Pons (tissue), 1 donor: Measurements from ENCODE around the gene SSBP1.
"Not testable (repeated sequence)": the region's sequence is repeated elsewhere in the genome, so short reads cannot be mapped to it uniquely, and the experiment has no call there.

Source experiments
- DNase-seq: peaks from one replicate; pipeline ENCODE4 v3.0.0-alpha.2; 2016; ENCODE audit warnings: low spot score

SSBP1 gene

DNA sequence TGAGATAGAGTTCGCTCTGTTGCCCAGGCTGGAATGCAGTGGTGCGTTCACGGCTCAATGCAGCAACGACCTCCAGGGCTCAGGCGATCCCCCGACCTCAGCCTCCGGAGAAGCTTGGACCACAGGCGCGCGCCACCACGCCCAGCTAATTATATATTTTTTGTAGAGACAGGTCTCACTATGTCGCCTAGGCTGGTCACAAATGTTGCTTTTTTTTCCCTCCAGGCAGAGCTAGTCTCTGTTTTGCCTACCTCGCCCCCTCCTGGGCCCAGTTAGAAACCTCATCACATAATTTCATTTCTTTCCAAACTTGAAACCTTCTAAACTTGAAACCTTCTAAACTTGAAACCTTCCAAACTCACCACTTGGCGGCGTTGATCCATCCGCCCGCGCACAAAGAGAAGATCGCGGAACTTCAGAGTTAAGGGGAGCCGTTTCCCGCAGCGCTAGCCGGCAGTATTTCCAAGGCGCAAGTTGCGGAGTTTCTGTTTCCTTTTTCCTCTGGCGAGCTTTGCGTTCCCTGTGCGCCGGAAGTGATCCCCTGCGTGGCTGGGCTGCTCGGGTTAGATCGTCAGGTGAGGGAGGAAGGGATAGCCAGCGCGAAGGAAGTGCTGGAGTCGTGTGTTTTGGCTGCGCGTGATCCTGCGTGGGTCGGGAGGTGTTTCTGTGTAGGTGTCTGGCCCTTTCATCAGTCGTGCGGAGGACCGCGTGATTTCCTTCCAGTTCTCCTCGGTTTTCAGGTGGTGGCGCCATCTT is at the start of gene SSBP1:
Gene SSBP1 (plus strand): TSS at position 523 of the 756 bp plus-strand sequence. CDS start 809 bp downstream, outside the sequence.
- peak; percentile 96 for DNase-seq

- DNase-seq = not testable (repeated sequence)
These were observed 48.9 kb upstream of the SSBP1 start for GRCh38 chr7:141689072-141689825.

DNA sequence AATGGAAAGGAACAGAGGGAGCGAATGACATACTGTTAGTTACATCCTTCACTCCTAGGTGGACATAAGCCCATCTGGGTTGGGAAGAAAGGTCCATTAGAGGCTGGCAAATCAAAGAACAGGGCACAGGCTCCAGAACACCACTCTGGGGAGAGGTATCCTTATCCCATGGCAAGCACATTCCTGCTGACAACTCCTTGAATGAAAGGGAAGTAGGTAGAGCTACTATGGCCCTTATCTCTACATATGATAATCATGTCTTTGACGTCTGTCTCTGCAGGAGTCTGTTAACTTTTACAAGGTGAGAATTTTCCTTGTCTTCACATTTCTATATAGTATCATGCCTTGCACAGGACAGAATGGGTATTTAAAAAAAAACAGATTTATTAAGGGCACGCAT is 46.6 kb upstream of the SSBP1 start:
- no peak for DNase-seq

GRCh38 chr7:141691961-141692360 is 46.2 kb upstream of the SSBP1 start:
- DNase-seq = no peak

GRCh38 chr7:141693082-141693481 is 45.1 kb upstream of the SSBP1 start:
- DNase-seq = no peak

DNA sequence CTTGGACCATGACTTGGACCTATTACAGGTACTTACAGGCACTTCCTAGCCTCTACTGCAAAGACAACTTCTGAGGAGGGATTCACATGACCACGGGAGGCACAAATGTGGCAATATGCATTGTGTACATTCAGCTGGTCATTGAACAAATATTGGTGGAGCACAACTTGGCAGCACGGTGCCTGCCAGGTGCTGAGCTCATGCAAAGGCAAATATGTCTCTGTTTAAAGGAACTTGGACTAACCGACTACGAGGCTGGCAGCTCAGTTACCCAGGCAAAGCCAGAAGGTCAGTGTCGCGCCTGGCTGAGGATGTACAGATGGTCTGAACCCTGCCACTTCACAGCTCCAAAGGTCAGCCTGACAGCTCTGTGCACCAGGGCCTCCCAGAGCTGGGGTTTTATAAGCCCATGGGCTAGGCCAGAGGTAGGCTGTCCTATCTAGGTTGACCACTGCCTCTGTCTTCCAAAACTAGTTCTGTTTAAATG is 42.3 kb upstream of the SSBP1 start:
- no peak for DNase-seq

GRCh38 chr7:141696348-141696747 is 41.8 kb upstream of the SSBP1 start:
- DNase-seq = no peak

GRCh38 chr7:141697211-141697871 is 40.8 kb upstream of the SSBP1 start:
- DNase-seq = peak; percentile 84

DNA sequence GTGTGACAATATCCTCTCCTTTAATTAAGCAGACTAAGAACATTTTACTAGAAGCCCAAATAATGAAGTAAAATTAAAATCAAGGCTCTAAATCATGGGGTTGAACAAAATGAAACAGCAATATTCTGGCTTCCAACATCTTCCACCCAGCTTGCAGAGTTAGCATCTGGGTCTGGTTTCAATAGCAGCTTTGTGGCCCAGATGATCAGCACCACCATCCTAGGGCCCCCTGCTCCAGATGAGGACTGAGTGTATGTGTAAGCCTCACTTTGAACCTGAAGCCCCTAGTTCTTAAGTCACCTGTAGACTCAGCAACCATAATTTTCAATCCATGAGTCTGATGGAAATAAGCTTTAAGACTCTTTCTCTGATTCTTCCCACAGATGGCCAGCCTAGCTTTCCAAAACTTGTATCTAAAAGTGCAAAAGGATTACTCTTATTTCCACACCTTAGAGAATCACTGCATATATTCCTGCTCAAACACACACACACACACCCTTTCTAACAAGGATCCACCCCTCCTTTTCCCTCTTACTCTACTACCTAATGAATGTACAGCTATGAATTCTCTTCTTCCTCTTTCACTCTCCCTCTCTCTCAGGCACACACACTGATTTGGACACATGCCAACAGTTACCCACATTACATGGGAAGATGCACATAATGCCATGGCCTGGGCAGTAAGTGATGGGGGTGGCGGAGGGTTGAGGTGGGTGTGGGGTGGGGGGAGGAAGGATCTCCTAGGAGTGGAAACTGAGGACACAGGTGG is 39.7 kb upstream of the SSBP1 start:
- peak; percentile 57 for DNase-seq

DNA sequence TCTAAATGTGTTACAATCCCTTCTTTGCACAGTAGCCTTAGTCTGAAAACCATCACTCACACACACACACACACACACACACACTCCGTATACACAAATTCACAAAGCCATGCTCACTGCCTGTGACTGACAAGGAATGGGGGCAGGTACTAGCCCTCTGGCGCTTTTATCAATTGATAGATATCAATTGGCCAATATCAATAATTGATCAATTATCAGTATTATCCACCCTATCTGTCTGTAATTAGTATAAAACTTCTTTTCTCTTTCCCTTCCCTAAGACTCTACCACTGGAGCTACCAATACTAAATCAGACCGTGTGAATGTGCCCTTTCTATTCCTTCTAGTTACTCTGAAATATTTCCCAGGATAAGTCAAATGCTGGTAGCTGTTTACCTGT is 38.3 kb upstream of the SSBP1 start:
- DNase-seq = no peak

DNA sequence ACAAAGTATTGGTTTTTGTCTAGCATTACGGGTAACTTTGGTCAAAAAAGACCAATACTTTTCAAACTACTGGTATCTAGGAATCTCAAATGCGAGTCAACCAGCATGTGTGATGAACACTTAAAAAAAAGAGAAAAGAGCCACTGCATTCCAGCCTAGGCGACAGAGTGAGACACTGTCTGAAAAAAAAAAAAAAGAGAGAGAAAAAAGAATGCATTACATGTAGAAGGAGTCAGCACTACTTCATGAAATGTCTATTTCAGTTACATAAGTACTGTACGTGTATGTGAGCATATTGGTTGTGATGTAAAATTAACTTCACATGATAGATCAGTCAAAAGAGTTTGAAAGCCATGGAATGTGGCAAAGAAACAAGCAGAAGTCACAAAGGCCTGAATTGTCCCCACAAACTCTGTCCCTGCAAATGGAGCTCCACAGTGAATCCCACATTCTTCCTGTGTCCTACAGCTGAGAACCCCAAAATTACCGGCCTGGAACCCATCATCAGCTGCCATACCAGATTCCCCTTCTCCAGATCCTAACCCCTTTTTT is 37.8 kb upstream of the SSBP1 start:
- peak; percentile 76 for DNase-seq

DNA sequence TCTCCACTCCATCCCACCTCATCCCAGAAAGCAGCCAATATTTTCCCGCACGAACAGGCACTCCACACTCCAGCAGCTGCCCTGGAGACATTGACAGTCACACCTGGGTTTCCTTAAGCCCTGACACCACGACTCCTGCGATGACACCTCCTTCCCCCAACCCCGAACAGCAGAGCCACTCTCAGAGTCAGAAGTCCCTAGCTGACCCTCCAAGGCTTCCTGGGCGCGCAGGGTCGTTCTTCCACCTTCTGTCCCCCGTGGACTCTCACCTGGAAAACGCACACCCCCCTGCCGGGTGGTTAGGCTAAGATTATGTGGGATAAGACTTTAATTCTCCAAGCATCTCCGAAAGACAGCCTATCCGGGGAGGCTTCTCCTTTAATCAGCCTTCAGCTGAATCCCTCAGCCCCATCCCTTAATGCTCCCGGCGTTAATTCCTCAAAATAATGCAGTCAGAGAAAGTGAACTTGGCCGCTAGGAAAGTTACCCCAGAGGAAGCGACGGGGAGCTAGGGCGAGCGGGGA is 37.2 kb upstream of the SSBP1 start:
- DNase-seq = peak; percentile 35

GRCh38 chr7:141701489-141702046 is 36.6 kb upstream of the SSBP1 start:
- DNase-seq = peak; percentile 49

- DNase-seq = peak; percentile 21
These were observed 36.1 kb upstream of the SSBP1 start, which contains the start of gene DENND11 for GRCh38 chr7:141702047-141702567. TSS of gene DENND11 (minus strand) at chr7:141702166. CDS start at chr7:141702153, 13 bp downstream.

DNA sequence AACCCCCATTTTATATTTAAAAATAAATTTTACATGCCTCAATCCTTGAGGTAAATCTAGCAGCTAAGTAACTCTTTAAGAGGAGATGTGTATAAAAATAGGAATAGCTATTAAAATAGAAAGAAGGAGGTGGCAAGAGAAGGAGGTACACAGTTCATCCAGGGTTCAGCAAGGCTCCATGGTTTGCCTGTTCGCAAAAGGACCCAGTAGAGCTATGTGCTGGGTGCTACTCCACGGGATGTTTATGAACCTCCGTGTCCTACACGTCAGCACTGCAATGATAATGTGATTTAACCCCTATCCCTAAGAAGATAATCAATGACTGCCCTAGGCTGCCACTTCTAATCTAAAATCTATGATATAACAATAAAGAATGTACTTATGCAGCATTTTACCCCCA is 35.3 kb upstream of the SSBP1 start:
- DNase-seq = no peak

DNA sequence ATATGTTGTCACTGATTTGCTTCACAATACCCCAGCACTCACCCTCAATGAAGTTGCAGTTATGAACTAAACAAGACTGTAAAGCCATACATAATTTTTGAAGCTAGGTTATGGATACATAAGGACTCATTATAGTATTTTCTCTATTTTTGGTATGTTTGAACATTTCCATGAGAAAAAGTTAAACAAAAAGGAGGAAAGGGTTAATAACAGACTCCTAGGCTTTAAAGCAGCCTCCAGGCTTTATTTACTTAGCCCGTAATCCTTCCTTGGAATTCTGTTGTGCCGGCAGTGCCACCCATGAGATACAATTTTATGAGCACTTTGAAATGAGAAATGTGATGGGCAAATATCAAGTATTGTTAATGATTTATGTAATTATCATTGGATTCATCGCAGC is 34.0 kb upstream of the SSBP1 start:
- no peak for DNase-seq

GRCh38 chr7:141704741-141705140 is 33.4 kb upstream of the SSBP1 start:
- no peak for DNase-seq

DNA sequence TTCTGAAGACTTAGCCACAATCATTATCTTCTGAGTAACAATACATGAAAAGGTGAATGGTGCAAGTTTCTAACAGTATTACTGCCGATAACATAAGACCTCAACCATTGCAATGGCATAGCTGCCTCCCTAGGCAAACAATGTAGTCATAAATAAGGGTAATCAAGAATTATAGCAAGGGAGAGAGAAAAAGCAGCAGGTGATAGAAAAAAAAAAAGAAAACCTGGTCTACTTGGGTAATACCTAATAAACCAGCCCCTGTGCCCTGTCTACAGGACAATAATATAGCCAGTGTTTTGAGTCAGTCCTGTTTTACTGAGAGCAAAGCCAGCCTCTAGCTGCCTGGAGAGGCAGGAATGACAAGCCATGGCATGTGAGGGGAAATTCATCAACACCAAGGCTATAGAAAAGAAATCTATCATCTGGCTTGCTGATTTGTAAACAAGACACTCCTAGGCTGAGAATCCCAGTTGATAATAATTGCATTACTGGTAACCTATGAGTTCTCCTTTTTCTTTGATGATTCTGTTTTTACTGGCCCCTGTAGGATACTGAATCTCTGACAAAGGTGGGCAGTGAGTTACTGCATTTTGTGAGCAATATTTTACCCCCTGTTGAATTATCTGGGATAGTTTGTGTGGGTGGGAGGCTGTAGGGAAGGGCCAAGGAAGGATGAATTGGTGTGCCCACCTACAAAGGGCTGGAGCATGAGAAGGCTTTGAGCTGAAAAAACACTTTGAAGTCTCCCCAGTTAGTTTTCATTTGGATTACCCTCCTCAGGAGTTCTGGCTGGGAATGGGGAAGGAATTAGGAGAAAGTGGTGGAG is 31.7 kb upstream of the SSBP1 start:
- DNase-seq = no peak

DNA sequence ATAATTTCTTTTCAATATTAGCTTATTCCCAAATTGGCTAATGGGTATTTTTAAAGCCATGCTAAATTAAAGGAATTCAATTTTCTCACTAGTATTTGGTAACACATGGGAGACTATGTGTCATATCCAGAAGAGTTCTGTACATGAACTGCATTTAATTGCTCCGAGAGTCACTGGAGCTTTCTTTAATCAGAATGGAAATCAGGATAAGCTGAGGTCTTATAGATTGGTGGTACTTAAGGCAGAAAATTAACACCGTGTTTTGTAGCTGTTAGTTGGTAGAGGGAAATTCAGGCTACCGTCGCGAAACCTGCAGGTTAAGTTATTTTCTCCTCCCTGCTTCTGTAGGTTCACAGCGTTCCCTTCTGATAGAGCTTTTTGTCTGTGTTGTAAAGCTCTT is 29.8 kb upstream of the SSBP1 start, which contains the start of gene WEE2:
Gene WEE2 (plus strand): TSS at position 3 of the 400 bp plus-strand sequence. CDS start 406 bp downstream, outside the sequence.
- no peak for DNase-seq

- no peak for DNase-seq
These were observed 28.8 kb upstream of the SSBP1 start for GRCh38 chr7:141709318-141709717.
